Mesenteric fat pad (tissue), 1 donor: ENCODE data around the gene HAT1. TPM values are rescaled to one million over a fixed set of nuclear protein-coding genes. Genes with fewer than 3 reads are reported as not detected.
"Not testable (repeated sequence)": the region's sequence is repeated elsewhere in the genome, so short reads cannot be mapped to it uniquely, and the experiment has no call there.

Experiments used
- DNase-seq: peaks from one replicate; pipeline ENCODE4 v3.0.0-alpha.2; 2020; ENCODE audit warnings: low spot score
- long read RNA-seq: library from polyadenylated mRNA; unstranded; transcript quantifications from one replicate; pipeline ENCODE4 v2.0.0, GENCODE V29; 2020
- total RNA-seq: library from RNA; stranded (reverse); fragmentation: NEBNext Ultra II Directional; extraction: Animal tissue kit (Norgen Biotek cat#: 25700); gene quantifications from one replicate; pipeline ENCODE4 v1.2.1, GENCODE V29; 2021
- donor health status: DM: yes; HTN: yes; CAD: no.

HAT1 gene
- 34.0 TPM for total RNA-seq
- long read RNA-seq, transcript HAT1-203 (10 exons, 1,567 nt) = minor isoform, 7 of 198 reads
- long read RNA-seq, transcript HAT1-201 (11 exons, 1,626 nt) = major isoform, 154 of 198 reads
- long read RNA-seq, partial matches to known transcripts = 20 of 198 reads
- long read RNA-seq, other reads (novel, unspliced or antisense) = 17 of 198 reads

DNA sequence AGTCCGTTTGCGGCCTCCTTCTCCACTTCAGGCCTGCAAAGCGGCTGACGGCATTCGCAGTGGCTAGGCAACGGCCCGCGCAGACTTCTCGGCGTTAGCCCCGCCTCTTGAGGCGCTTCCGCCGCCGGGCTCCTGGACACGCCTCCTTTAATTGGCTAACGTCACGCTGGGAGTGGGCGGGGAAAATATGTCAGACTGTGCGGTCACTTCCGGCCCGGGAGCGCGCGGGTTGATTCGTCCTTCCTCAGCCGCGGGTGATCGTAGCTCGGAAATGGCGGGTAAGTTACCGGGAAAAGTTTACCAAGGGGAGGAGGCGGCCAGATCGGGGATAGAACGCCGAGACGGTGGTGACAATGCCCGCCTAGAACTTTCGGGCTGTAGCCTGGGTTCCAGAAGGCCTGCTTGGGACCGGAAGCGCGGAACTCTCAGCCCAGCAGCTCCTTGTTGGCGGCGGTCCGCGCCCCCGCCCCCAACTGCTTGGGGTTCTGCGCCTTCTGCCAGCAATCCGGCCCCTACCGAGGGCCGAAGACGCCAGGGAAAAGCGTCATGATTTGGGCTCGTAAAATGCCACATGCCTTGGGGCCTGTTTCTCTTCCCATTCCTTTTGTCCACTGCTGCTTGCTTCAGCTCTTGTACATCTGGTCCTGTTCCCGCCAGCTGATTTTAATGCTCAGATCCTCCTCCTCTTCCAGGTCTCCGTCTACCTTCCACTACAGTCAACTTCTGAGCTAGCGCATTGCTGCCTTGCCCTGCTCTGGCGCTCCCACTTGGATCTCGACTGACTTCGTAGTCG lies at the start of gene HAT1:
HAT1 (plus strand) TSS at position 232 of the 793 bp plus-strand sequence; CDS start at position 272, 40 bp downstream.
- peak; percentile 99 for DNase-seq

DNA sequence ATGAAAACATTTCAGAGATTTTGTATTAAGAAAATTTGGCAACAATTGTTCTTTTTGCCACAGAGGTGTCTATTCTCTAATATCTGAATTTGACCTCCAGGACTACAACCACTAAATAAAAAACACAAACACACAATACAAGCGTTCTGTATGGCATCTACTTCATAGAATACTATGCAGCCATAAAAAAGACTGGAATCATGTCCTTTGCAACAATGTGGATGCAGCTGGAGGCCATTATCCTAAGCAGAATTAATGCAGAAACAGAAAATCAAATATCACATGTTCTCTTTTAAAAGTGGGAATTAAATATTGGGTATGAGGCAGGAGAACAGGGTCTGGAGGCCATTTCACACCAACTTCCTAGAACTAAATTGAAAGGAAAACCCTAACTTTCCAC lies 47.7 kb upstream of the HAT1 start:
- no peak for DNase-seq

GRCh38 chr2:171874963-171875362 lies 47.3 kb upstream of the HAT1 start:
- DNase-seq = no peak

DNA sequence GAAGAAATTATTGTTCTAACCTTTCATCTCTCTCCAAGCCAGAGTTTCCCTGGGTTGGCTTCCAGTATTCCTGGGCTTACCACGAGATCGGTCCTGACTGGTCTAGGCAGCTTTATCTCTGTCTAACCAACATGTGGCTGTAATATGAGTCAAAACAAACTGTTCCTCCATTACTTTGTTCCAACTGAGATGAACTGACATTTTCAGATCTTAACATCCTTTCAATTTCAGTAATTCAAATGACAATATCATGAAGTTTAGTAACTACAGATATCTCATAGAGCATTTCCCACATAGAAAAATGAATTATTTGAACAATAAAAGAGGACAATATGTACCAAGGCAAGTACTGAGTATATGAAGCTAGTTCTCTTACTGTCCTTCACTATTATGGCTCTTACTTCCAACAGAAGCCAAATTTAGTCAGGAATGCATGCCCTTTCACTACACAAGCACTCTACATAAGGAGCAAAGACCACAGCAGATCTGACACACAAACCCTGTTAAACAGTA lies 43.7 kb upstream of the HAT1 start:
- no peak for DNase-seq

- no peak for DNase-seq
Observed at GRCh38 chr2:171879865-171880264, 42.4 kb upstream of the HAT1 start.

DNA sequence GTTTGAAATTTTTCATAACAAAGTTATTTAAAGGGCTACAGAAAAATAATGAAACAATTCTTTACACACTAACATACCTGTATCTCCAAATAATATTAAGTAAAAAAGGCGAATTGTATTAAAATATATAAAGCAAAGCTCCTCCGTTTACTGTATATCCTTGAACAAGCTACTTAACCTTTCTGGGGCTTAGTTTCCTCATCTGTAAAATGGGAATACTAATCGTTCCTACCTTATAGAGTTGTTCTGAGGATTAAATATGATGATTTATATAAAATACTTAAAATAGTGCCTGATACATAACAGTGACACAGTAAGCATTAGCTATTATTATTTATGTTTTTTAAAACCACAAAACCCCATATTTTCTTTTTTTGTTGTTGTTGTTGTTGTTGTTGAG lies 41.5 kb upstream of the HAT1 start:
- DNase-seq = no peak

DNA sequence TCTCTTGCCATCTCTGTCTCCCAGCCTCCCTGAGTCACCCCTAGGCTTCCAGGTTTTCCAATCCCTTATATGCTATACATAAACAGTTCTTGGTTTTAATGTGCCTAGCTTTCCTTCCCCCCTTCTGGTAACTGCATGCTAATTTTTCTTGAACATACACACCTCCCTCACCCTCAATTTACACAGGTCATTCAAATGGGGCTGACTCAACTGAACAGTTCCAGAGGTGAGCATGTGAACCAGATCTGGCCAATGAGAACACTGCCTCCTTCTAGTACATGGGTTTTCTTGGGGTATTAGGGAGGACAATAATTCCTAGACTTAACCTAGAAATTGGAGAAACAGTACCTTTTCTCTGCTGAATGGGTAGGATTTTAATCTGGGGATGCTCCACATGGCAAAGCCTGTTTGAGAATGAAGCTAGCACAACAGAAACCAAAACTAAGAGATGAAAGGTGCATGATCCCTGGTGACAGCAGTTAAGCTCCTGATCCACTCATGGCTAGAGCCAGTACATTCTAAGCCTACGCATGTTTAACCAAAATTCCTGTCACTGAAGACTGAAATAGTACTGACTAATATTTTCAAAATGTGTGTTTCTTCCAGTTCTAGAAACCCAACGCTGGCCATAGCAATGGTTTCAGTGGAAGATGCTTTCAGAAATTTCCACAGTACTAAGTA lies 40.0 kb upstream of the HAT1 start:
- no peak for DNase-seq

- DNase-seq = no peak
Observed at GRCh38 chr2:171883275-171883893, 38.9 kb upstream of the HAT1 start.

- no peak for DNase-seq
Observed at GRCh38 chr2:171889333-171889732, 32.9 kb upstream of the HAT1 start.

- no peak for DNase-seq
Observed at GRCh38 chr2:171889808-171890207, 32.5 kb upstream of the HAT1 start.

- no peak for DNase-seq
Observed at GRCh38 chr2:171893196-171893823, 29.0 kb upstream of the HAT1 start.

- peak; percentile 93 for DNase-seq
Observed at GRCh38 chr2:171893824-171894611, 28.2 kb upstream of the HAT1 start, which contains the start of gene SLC25A12. TSS of gene SLC25A12 (minus strand) at chr2:171894244. CDS start at chr2:171894214, 30 bp downstream.

DNA sequence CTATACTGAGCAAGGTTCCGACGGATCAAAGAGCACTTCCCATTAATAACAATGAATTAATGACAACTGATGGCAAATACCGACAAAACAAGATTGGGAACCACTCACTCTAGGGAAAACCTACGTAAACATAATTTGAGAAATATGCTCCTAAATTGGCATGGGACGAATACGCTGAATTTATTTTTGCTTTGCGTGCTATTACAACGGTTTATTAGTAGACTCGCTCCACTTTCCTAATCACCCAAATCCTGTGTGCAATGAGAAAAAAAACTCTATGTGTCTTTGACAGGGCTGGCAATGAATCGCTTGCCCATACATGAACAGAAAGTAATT lies 27.7 kb upstream of the HAT1 start:
- DNase-seq = no peak

DNA sequence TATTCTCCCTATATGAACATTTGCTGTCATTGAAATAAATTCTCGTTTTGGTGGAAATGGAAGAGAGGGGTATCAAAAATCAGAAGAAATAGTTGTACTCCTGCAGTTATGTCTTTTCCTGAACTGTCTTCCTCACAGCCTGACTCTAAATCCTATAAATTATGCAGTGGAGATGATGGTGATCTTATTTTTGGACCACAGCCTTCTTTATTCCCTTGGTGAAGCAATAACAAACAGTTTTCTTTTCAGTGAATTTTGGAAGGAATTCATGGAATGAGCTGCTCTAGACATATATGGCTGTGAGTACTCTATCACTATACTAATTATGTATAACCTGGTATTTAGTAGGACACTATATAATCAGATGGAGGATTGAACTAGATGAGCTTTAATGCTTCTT lies 26.5 kb upstream of the HAT1 start:
- DNase-seq = no peak

DNA sequence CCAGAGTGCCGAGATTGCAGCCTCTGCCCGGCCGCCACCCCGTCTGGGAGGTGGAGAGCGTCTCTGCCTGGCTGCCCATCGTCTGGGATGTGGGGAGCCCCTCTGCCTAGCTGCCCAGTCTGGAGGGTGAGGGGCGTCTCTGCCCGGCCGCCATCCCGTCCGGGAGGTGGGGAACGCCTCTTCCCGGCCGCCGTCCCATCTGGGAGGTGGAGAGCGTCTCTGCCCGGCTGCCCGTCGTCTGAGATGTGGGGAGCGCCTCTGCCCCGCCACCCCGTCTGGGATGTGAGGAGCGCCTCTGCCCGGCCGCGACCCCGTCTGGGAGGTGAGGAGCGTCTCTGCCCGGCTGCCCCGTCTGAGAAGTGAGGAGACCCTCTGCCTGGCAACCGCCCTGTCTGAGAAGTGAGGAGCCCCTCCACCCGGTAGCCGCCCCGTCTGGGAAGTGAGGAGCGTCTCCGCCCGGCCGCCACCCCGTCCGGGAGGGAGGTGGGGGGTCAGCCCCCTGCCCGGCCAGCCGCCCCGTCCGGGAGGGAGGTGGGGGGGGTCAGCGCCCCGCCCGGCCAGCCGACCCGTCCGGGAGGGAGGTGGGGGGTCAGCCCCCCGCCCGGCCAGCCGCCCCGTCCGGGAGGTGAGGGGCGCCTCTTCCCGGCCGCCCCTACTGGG lies 22.5 kb upstream of the HAT1 start:
- DNase-seq = not testable (repeated sequence)

DNA sequence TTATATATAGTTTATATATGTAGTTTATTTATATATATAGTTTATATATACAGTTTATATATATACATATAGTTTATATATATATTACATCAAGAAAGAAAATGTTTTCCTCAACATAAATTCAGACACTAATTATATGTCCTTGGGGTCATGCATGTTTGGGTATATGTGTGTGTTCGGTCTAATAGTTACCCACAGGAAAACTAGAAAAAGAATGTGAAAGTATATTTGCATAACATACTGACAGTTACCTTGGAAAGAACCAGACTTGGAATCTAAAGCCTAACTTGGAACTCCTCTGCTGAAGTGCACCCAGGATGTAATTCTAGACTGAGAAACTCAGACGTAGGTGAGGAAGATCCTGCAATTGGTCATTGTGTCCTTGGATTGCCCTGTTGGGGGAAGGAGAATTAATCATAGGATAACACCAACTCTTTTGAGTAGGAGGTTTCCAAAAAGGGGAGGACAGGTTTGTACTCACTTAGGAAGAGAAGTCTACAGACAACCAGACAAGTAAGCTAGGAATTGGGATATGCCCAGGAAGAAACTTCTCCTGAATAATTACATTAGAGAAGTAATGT lies 19.3 kb upstream of the HAT1 start:
- no peak for DNase-seq

DNA sequence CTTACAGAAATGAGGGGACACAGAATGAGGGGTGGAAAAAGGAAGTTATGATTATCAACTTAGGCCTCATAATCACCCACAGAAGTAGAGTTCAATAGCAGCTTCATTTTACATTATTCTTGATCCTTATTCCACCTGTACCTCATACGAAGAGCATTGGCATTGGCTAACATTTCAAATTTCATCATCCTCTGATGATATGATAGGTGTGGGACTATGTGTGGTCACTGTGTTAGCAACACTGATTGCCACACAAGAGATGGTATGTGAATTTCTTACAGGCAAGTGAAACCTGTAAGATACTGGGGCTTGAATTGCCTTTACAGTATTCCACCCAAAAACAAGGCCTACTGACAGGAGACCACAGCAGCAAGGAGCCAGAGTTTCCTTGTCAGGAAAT lies 14.0 kb upstream of the HAT1 start:
- no peak for DNase-seq

- DNase-seq = no peak
Observed at GRCh38 chr2:171909266-171909665, 13.0 kb upstream of the HAT1 start.

- no peak for DNase-seq
Observed at GRCh38 chr2:171910494-171910893, 11.8 kb upstream of the HAT1 start.

GRCh38 chr2:171913517-171913916 lies 8.7 kb upstream of the HAT1 start:
- DNase-seq = no peak
